Hepatocyte (in vitro differentiated cells): ENCODE measurements around the gene MKI67. TPM values are rescaled to one million over a fixed set of nuclear protein-coding genes. Genes with fewer than 3 reads are reported as not detected.

Experiments used
- DNase-seq: peaks from one replicate; pipeline ENCODE4 v3.0.0-alpha.2; 2016; ENCODE audit warnings: low spot score
- H2AFZ ChIP-seq: fragments of 200-600 bp; sonication (generic); 2 replicates; pipeline ENCODE4 v1.6.0; 2016; ENCODE audit warnings: antibody characterized with exemption, mild to moderate bottlenecking
- H3K27ac ChIP-seq: fragments of 200-600 bp; sonication (generic); 2 replicates; pipeline ENCODE4 v1.5.1; 2016; ENCODE audit warnings: mild to moderate bottlenecking
- H3K27me3 ChIP-seq: fragments of 200-600 bp; sonication (generic); 2 replicates; pipeline ENCODE4 v1.6.1; 2016
- H3K36me3 ChIP-seq: fragments of 200-600 bp; sonication (generic); replicated peaks from 2 replicates; pipeline ENCODE4 v1.5.1; 2016; ENCODE audit warnings: low read depth; ENCODE audit not compliant: insufficient read depth
- H3K4me1 ChIP-seq: fragments of 200-600 bp; sonication (generic); 2 replicates; pipeline ENCODE4 v1.5.1; 2016; ENCODE audit warnings: mild to moderate bottlenecking, moderate library complexity; ENCODE audit not compliant: insufficient read depth
- H3K4me2 ChIP-seq: fragments of 200-600 bp; sonication (generic); 2 replicates; pipeline ENCODE4 v1.6.0; 2016
- H3K4me3 ChIP-seq: fragments of 200-600 bp; sonication (generic); 2 replicates; pipeline ENCODE4 v1.5.1; 2016; ENCODE audit warnings: mild to moderate bottlenecking
- H3K79me2 ChIP-seq: fragments of 200-600 bp; sonication (generic); 2 replicates; pipeline ENCODE4 v1.6.0; 2017; ENCODE audit warnings: mild to moderate bottlenecking
- H3K9me2 ChIP-seq: fragments of 200-600 bp; sonication (generic); replicated peaks from 2 replicates; pipeline ENCODE4 v1.6.0; 2017; ENCODE audit warnings: mild to moderate bottlenecking; ENCODE audit not compliant: insufficient read depth
- H3K9me3 ChIP-seq: fragments of 200-600 bp; sonication (generic); 2 replicates; pipeline ENCODE4 v1.5.1; 2016; ENCODE audit warnings: low read depth, mild to moderate bottlenecking
- H4K20me1 ChIP-seq: fragments of 200-600 bp; sonication (generic); 2 replicates; pipeline ENCODE4 v1.6.0; 2016; ENCODE audit warnings: mild to moderate bottlenecking; ENCODE audit not compliant: insufficient read depth, poor library complexity, severe bottlenecking
- EZH2 ChIP-seq: fragments of 200-600 bp; sonication (generic); IDR thresholded peaks from 2 replicates; pipeline ENCODE4 v1.6.1; 2016; ENCODE audit warnings: antibody characterized with exemption, mild to moderate bottlenecking, borderline replicate concordance
- EZH2phosphoT487 ChIP-seq: fragments of 200-600 bp; sonication (generic); IDR thresholded peaks from one replicate; pipeline ENCODE4 v1.6.1; 2018; ENCODE audit warnings: antibody characterized with exemption, mild to moderate bottlenecking, low read depth, moderate library complexity; ENCODE audit not compliant: unreplicated experiment, severe bottlenecking
- WGBS: methylation state at CpG from one replicate; pipeline ENCODE4 v1.1.6; 2016; ENCODE audit warnings: low lambda C conversion rate; ENCODE audit errors: missing lambda C conversion rate; 5-methylcytosine and 5-hydroxymethylcytosine counted together
- polyA plus RNA-seq: library from polyadenylated mRNA; unstranded; fragments of >200 nt; fragmentation: Nextera tagmentation; extraction: Ambion mirVana; gene quantifications from 2 replicates; pipeline ENCODE4 v1.2.1, GENCODE V29; 2016
- total RNA-seq: library from RNA; depleted of rRNA; stranded (reverse); fragments of >200 nt; gene quantifications from 2 replicates; pipeline ENCODE4 v1.2.3, GENCODE V29; 2014
- TF ChIP-seq, protein P1 (sequence below): fragments of 200-600 bp; sonication (generic); IDR thresholded peaks from 2 replicates; pipeline ENCODE4 v1.5.1; 2016; ENCODE audit warnings: antibody characterized with exemption, mild to moderate bottlenecking; ENCODE audit not compliant: poor library complexity

MKI67 gene
- total and polyA plus RNA-seq, 2 experiments from 2014 or later = 8.1 to 13.1 TPM

DNA sequence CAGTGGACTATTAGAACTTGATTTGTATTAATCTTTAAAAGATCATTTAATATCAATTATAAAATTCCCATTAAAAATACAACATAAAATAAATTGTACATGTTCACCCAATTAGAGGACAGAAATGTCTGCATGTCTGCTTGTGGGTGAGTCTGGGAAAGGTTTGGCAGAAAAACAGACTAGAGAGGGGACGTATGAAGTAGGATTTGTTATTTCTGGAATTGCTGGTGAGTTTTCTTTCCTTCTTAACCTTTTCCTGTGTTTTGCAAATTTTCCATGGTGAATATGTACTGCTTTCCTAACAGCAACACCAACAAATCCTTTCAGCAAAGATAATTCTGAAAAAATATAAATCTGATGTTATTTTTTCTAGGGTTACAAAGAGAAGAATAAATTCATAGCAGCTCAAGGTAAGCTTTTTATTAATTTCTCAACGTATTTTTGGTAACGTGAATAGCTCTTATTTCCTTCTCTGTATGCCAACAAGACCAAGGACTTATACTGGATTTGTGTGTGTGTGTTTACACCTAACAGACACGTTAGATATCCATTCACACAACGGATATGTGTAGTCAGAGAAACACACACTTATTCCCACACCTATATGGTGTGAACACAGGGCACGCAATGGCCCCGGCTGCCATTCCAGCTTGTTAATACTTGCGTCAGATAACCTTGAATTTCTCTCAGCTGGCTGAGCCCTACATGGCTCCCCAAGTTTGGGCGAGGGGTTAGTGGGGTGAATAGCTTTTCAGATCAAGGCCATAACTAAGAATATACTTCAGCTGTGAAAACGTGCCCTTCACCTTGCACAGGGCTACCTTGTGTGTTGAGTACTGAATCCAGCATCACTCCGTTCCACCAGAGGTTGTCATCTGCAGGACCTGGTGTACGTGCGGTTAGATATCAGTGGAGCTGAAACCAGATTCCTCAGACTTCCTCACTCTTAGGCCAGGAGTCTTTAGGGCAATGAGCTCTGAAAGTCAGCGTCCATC is 64.6 kb downstream of the MKI67 start:
- Histone ChIP-seq H3K9me2 (no peaks in the 10 kb centered on the region), H3K4me1 (no peaks in the 10 kb centered on the region), H3K9me3 (no peaks in the 10 kb centered on the region), H3K36me3 (no peaks in the 10 kb centered on the region), H3K4me3 (no peak overlapping the region), H3K4me2 (no peak overlapping the region), H4K20me1 (no peaks in the 10 kb centered on the region), H3K27ac (no peak overlapping the region), H3K27me3 (no peaks in the 10 kb centered on the region), H2AFZ (no peak overlapping the region), H3K79me2 (no peaks in the 10 kb centered on the region)
- DNase-seq = no peak
- 83% methylated on average over 14 of the region's 14 CpGs for WGBS
- no peak for TF ChIP-seq EZH2
- no peak for TF ChIP-seq EZH2phosphoT487

DNA sequence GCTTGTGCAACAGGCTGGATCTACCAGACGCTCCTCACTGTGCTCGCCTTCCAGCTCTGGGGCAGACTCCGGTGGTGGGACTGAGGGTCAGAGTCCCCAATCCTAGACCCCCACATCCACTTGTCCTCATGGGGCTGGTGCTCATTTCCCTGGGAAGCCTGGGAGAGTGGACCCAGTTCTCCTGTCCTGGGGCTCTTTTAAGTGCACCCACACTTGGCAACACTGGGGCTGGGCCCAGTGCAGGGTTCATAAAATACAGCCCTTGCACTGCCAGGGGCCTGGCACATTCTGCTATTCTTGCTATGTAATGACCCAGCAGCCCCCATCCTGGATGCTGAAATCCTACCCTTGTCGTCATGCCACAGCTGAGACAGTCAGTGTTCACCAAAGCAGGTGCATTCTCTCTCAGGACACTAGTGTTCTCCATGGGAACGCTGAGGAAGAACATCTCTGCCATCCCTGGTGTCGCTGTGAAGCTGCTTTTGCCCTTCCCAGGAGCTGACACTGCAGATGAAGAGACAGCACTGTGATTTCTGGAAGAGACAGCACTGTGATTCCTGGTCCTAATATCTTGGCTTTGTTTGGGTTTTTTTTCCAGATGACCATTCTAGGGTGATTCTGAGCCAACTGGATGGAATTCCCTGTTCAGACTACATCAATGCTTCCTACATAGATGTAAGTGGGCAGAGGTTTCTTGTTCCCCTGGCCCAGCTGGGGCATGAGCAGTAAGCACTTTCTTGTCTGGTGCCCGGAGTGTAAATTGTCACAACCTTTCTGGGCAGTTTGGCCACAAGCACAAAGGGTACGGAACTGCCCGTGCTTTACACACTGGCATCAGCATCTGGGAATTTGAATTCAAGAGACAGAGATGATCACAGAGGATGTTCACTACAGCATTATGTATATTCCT is 65.6 kb downstream of the MKI67 start:
- Histone ChIP-seq H3K4me2 (no peak overlapping the region), H3K27ac (no peak overlapping the region), H4K20me1 (no peaks in the 10 kb centered on the region), H2AFZ (no peak overlapping the region), H3K4me3 (no peak overlapping the region), H3K79me2 (no peaks in the 10 kb centered on the region), H3K9me2 (no peaks in the 10 kb centered on the region), H3K4me1 (no peaks in the 10 kb centered on the region), H3K27me3 (no peaks in the 10 kb centered on the region), H3K9me3 (no peaks in the 10 kb centered on the region), H3K36me3 (no peaks in the 10 kb centered on the region)
- TF ChIP-seq EZH2 = no peak
- TF ChIP-seq, protein P1, sequence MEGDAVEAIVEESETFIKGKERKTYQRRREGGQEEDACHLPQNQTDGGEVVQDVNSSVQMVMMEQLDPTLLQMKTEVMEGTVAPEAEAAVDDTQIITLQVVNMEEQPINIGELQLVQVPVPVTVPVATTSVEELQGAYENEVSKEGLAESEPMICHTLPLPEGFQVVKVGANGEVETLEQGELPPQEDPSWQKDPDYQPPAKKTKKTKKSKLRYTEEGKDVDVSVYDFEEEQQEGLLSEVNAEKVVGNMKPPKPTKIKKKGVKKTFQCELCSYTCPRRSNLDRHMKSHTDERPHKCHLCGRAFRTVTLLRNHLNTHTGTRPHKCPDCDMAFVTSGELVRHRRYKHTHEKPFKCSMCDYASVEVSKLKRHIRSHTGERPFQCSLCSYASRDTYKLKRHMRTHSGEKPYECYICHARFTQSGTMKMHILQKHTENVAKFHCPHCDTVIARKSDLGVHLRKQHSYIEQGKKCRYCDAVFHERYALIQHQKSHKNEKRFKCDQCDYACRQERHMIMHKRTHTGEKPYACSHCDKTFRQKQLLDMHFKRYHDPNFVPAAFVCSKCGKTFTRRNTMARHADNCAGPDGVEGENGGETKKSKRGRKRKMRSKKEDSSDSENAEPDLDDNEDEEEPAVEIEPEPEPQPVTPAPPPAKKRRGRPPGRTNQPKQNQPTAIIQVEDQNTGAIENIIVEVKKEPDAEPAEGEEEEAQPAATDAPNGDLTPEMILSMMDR = no peak
- no peak for TF ChIP-seq EZH2phosphoT487
- WGBS = 94% methylated on average over 9 of the region's 9 CpGs
- no peak for DNase-seq

DNA sequence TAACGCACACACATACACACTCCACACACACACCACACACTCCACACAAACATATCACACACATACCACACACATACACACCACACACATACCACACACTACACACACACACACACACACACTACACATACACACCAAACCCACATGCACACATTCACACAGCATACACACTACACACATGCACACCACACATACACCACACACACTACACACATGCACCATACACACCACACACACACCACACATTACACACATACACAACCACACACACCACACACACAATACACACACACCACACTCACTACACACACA is 66.3 kb downstream of the MKI67 start:
- 38% methylated on average over 1 of the region's 1 CpG for WGBS
- H3K79me2 ChIP-seq = no peaks in the 10 kb centered on the region
- no peak overlapping the region for H3K4me3 ChIP-seq
- TF ChIP-seq EZH2 = no peak
- TF ChIP-seq, protein P1 = no peak
- no peak for TF ChIP-seq EZH2phosphoT487
- H3K9me3 ChIP-seq = no peaks in the 10 kb centered on the region
- H3K4me2 ChIP-seq = no peak overlapping the region
- H3K4me1 ChIP-seq = no peaks in the 10 kb centered on the region
- no peak for DNase-seq
- H3K27ac ChIP-seq = no peak overlapping the region
- no peak overlapping the region for H2AFZ ChIP-seq
- H3K9me2 ChIP-seq = no peaks in the 10 kb centered on the region
- no peaks in the 10 kb centered on the region for H4K20me1 ChIP-seq
- no peaks in the 10 kb centered on the region for H3K36me3 ChIP-seq
- no peaks in the 10 kb centered on the region for H3K27me3 ChIP-seq
